NCI-H345 treated with DMSO at 0.1 percent for 48 hours (cell line): ENCODE measurements around the gene CCDC69.
"Not testable (repeated sequence)": the region's sequence is repeated elsewhere in the genome, so short reads cannot be mapped to it uniquely, and the experiment has no call there.

Source experiments
- DNase-seq: peaks from one replicate; lab custom pipeline; 2025; ENCODE audit not compliant: unreplicated experiment; lab: John Stamatoyannopoulos, UW

CCDC69 gene

GRCh38 chr5:151223447-151224264 lies at the start of gene CCDC69:
Gene CCDC69, minus strand, starts transcription at chr5:151224092. Its CDS starts 122 bp downstream, at chr5:151223970.
- peak; percentile 45 for DNase-seq

- no peak for DNase-seq
Observed at GRCh38 chr5:151271336-151271735, 47.4 kb upstream of the CCDC69 start.

GRCh38 chr5:151270599-151270998 lies 46.7 kb upstream of the CCDC69 start:
- no peak for DNase-seq

- DNase-seq = no peak
Observed at GRCh38 chr5:151267491-151268260, 43.8 kb upstream of the CCDC69 start.

- no peak for DNase-seq
Observed at GRCh38 chr5:151264113-151264512, 40.2 kb upstream of the CCDC69 start.

- DNase-seq = no peak
Observed at GRCh38 chr5:151262532-151262931, 38.6 kb upstream of the CCDC69 start.

- no peak for DNase-seq
Observed at GRCh38 chr5:151259931-151260330, 36.0 kb upstream of the CCDC69 start.

- DNase-seq = no peak
Observed at GRCh38 chr5:151258816-151259215, 34.9 kb upstream of the CCDC69 start.

GRCh38 chr5:151258201-151258611 lies 34.3 kb upstream of the CCDC69 start:
- no peak for DNase-seq

- no peak for DNase-seq
Observed at GRCh38 chr5:151257731-151258181, 33.9 kb upstream of the CCDC69 start.

- DNase-seq = no peak
Observed at GRCh38 chr5:151255621-151256286, 31.9 kb upstream of the CCDC69 start.

GRCh38 chr5:151254990-151255389 lies 31.1 kb upstream of the CCDC69 start:
- not testable (repeated sequence) for DNase-seq

- DNase-seq = no peak
Observed at GRCh38 chr5:151254556-151254955, 30.7 kb upstream of the CCDC69 start.

- DNase-seq = no peak
Observed at GRCh38 chr5:151253605-151253950, 29.7 kb upstream of the CCDC69 start.

GRCh38 chr5:151252762-151253604 lies 29.1 kb upstream of the CCDC69 start, which contains the start of gene GM2A:
Gene GM2A, plus strand, starts transcription at chr5:151253185. Its CDS starts 32 bp downstream, at chr5:151253217.
- peak; percentile 96 for DNase-seq

GRCh38 chr5:151251621-151252020 lies 27.7 kb upstream of the CCDC69 start:
- no peak for DNase-seq

- no peak for DNase-seq
Observed at GRCh38 chr5:151251001-151251551, 27.2 kb upstream of the CCDC69 start.

GRCh38 chr5:151250346-151251000 lies 26.6 kb upstream of the CCDC69 start:
- DNase-seq = no peak

GRCh38 chr5:151249281-151249680 lies 25.4 kb upstream of the CCDC69 start:
- DNase-seq = no peak

- DNase-seq = no peak
Observed at GRCh38 chr5:151248651-151249050, 24.8 kb upstream of the CCDC69 start.
